Measurements from ENCODE around the gene CTIF.

DNA sequence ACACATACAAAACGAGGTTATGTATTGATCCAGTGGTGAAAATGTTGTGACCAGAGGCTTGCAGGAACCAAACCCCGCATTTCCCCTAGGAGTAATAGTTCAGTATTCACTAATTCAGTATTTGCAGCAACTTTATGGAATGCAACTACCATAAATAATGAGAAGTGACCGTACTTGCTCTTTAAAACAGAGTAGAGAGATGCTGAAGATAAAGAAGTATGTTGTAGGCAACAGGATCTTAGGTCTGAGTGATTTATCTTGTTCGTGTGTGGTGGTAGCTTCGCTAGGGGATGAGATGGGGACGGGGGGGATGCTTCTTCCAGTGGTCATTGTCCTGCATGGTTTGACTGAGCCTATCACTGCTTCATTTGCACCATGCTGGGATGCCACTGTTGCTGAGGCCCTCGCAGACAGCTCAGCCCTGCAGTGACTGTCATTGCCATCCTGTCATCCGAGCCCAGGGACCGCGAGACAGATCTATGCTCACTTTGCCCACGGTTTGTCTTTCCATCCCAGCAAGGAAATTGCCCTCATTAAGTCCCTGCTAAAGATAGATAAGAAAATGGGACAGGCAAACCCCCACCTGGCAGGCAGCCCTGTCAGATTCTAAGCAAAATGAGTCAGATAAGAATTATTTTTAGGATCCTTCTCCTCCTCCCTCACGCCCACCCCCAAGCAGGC is 181.3 kb downstream of the CTIF start:
- TF ChIP-seq POLR2A (IDR thresholded peaks at IDR 0.05), result no peak
- TF ChIP-seq, protein P1, sequence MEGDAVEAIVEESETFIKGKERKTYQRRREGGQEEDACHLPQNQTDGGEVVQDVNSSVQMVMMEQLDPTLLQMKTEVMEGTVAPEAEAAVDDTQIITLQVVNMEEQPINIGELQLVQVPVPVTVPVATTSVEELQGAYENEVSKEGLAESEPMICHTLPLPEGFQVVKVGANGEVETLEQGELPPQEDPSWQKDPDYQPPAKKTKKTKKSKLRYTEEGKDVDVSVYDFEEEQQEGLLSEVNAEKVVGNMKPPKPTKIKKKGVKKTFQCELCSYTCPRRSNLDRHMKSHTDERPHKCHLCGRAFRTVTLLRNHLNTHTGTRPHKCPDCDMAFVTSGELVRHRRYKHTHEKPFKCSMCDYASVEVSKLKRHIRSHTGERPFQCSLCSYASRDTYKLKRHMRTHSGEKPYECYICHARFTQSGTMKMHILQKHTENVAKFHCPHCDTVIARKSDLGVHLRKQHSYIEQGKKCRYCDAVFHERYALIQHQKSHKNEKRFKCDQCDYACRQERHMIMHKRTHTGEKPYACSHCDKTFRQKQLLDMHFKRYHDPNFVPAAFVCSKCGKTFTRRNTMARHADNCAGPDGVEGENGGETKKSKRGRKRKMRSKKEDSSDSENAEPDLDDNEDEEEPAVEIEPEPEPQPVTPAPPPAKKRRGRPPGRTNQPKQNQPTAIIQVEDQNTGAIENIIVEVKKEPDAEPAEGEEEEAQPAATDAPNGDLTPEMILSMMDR (IDR thresholded peaks at IDR 0.05), result no peak
